ENCODE measurements around the gene TRMT44.

Gene TRMT44

DNA sequence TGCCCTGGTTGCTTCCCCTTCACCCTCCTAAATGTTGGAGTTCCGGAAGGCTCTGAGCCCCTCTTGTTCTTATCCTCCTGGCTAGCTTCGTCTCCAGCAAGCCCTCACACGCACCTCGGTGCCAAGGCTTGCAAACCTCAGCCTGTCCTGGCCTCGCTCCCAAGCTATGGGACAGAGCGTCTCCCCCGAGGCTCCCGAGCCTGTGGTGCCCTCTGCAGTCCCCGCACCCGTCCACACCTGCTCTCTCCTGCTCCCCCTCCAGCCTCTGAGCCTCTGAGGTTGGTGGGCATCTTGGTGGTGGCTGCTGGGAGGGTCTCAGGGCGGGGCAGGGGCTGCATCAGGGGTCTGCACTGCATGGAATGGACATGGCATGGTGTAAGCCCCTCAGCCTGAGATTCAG is 63.2 kb downstream of the TRMT44 start:
- peak; percentile 30; the same call in 1 of the 2 replicates for TF ChIP-seq RAD21 (IDR thresholded peaks at IDR 0.05; ENCODE audit: low read depth)
- no peak for TF ChIP-seq FOXM1 (IDR thresholded peaks at IDR 0.05; ENCODE audit: borderline replicate concordance, low read depth)

DNA sequence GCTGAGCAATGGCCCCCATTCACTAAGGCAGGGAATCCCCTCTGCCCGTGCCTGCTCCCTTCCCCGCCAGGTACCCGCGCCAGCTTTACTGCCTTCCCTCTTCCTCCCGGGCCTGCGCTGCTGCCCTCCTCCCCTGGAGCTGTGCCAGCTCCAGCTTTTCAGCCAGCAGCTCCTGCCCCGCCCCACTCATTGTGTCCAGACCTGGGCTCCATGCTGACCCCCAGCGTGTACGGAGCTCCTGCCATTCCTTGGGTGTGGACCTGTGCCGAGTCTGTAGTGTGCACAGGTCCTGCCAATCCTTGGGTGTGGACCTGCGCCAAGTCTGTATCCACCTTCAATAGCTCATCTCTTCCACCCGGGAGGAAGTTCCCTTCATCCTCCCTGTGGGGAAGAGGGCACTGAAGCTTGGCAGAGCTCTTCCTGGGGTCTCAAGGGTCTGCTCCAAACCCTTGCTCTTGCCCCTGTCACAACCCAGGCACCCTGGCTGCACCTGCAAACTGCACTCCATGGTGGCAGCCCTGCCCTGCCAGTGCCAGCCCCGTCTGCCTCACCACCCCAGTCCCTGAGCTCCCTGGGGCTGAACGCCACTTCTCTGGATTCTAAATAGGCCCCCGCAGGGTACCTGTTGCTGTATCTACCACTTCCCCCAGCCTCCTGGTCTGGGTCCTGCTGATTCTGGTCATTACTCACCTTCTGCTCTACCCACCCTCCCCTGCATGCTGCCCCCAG is 63.9 kb downstream of the TRMT44 start:
- no peak for TF ChIP-seq CREB1 (IDR thresholded peaks at IDR 0.05; ENCODE audit: low read depth)
- TF ChIP-seq, protein P1, sequence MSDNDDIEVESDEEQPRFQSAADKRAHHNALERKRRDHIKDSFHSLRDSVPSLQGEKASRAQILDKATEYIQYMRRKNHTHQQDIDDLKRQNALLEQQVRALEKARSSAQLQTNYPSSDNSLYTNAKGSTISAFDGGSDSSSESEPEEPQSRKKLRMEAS (IDR thresholded peaks at IDR 0.05): peak; percentile 80
- peak; percentile 70 for TF ChIP-seq EP300 (IDR thresholded peaks at IDR 0.05; ENCODE audit: borderline replicate concordance)
- peak; percentile 57; the same call in 1 of the 2 replicates for TF ChIP-seq TEAD4 (IDR thresholded peaks at IDR 0.05)
- peak; percentile 48; the same call in 1 of the 2 replicates for TF ChIP-seq YY1 (IDR thresholded peaks at IDR 0.05; ENCODE audit: low read depth)
- peak; percentile 97 for TF ChIP-seq NFIC (IDR thresholded peaks at IDR 0.05)
- no peak for TF ChIP-seq CEBPB (IDR thresholded peaks at IDR 0.05)
- TF ChIP-seq, protein P2, sequence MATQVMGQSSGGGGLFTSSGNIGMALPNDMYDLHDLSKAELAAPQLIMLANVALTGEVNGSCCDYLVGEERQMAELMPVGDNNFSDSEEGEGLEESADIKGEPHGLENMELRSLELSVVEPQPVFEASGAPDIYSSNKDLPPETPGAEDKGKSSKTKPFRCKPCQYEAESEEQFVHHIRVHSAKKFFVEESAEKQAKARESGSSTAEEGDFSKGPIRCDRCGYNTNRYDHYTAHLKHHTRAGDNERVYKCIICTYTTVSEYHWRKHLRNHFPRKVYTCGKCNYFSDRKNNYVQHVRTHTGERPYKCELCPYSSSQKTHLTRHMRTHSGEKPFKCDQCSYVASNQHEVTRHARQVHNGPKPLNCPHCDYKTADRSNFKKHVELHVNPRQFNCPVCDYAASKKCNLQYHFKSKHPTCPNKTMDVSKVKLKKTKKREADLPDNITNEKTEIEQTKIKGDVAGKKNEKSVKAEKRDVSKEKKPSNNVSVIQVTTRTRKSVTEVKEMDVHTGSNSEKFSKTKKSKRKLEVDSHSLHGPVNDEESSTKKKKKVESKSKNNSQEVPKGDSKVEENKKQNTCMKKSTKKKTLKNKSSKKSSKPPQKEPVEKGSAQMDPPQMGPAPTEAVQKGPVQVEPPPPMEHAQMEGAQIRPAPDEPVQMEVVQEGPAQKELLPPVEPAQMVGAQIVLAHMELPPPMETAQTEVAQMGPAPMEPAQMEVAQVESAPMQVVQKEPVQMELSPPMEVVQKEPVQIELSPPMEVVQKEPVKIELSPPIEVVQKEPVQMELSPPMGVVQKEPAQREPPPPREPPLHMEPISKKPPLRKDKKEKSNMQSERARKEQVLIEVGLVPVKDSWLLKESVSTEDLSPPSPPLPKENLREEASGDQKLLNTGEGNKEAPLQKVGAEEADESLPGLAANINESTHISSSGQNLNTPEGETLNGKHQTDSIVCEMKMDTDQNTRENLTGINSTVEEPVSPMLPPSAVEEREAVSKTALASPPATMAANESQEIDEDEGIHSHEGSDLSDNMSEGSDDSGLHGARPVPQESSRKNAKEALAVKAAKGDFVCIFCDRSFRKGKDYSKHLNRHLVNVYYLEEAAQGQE (IDR thresholded peaks at IDR 0.05; ENCODE audit: low read depth): no peak
- TF ChIP-seq, protein P3, sequence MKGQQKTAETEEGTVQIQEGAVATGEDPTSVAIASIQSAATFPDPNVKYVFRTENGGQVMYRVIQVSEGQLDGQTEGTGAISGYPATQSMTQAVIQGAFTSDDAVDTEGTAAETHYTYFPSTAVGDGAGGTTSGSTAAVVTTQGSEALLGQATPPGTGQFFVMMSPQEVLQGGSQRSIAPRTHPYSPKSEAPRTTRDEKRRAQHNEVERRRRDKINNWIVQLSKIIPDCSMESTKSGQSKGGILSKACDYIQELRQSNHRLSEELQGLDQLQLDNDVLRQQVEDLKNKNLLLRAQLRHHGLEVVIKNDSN (IDR thresholded peaks at IDR 0.05): no peak
- peak; percentile 37; the same call in 1 of the 2 replicates for TF ChIP-seq FOXM1 (IDR thresholded peaks at IDR 0.05; ENCODE audit: borderline replicate concordance, low read depth)
- no peak; the same call in 1 of the 2 replicates for TF ChIP-seq RAD21 (IDR thresholded peaks at IDR 0.05; ENCODE audit: low read depth)
- no peak for TF ChIP-seq EGR1 (IDR thresholded peaks at IDR 0.05)
- peak; percentile 33; the same call in 1 of the 2 replicates for TF ChIP-seq ZBTB7A (IDR thresholded peaks at IDR 0.05; ENCODE audit: low read depth)
- peak; percentile 84 for TF ChIP-seq TCF12 (IDR thresholded peaks at IDR 0.05; ENCODE audit: low read depth)
- TF ChIP-seq TAF1 (IDR thresholded peaks at IDR 0.05; ENCODE audit: low read depth): no peak

DNA sequence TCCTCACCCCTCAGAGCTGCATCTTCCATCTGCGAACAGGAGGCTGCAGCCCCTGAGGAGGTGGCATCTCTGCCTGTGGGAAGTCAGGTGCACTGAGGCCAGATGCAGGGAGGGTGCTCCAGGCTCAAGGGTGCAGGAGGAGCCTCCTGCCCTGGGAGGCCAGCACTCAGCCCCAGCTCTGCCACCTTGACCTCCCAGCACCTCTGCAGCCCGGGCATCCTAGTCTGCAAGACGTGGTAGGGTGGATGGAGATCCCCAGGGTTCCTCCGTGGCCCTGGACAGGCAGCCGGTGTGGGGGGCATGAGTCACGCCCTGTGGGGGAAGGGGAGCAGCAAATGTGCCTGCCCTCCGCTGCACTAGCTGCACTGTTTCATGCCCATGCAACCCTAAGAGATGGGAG is 64.7 kb downstream of the TRMT44 start:
- TF ChIP-seq TEAD4 (IDR thresholded peaks at IDR 0.05): no peak
- TF ChIP-seq, protein P3 (IDR thresholded peaks at IDR 0.05): no peak
- TF ChIP-seq CREB1 (IDR thresholded peaks at IDR 0.05; ENCODE audit: low read depth): no peak
- no peak for TF ChIP-seq FOXM1 (IDR thresholded peaks at IDR 0.05; ENCODE audit: borderline replicate concordance, low read depth)
- TF ChIP-seq, protein P2 (IDR thresholded peaks at IDR 0.05; ENCODE audit: low read depth): no peak
- no peak for TF ChIP-seq ZBTB7A (IDR thresholded peaks at IDR 0.05; ENCODE audit: low read depth)
- no peak for TF ChIP-seq CEBPB (IDR thresholded peaks at IDR 0.05)
- no peak for TF ChIP-seq NFIC (IDR thresholded peaks at IDR 0.05)
- TF ChIP-seq EGR1 (IDR thresholded peaks at IDR 0.05): no peak
- no peak for TF ChIP-seq TCF12 (IDR thresholded peaks at IDR 0.05; ENCODE audit: low read depth)
- TF ChIP-seq TAF1 (IDR thresholded peaks at IDR 0.05; ENCODE audit: low read depth): no peak
- no peak for TF ChIP-seq EP300 (IDR thresholded peaks at IDR 0.05; ENCODE audit: borderline replicate concordance)

DNA sequence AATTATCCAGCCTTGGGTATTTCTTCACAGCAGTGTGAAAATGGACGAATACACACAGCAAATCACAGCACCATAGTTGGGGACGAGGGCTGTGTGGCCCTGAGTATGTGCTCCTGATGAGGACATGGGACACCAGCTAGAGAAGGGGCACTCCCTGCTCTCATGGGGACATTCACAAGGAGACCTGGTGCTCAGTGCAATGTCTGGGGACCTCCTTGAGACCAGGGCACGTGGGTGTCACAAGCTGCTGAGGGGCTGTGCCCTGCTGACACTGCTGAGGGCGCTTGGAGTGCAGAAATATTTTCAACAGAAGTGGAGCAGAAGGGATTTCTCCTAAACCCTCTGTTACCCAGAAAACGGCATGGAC is 65.4 kb downstream of the TRMT44 start:
- TF ChIP-seq, protein P2 (IDR thresholded peaks at IDR 0.05; ENCODE audit: low read depth): no peak
- TF ChIP-seq NFIC (IDR thresholded peaks at IDR 0.05) (no peak), RAD21 (IDR thresholded peaks at IDR 0.05; ENCODE audit: low read depth) (no peak), FOXM1 (IDR thresholded peaks at IDR 0.05; ENCODE audit: borderline replicate concordance, low read depth) (no peak), ZBTB7A (IDR thresholded peaks at IDR 0.05; ENCODE audit: low read depth) (no peak), EGR1 (IDR thresholded peaks at IDR 0.05) (no peak), CREB1 (IDR thresholded peaks at IDR 0.05; ENCODE audit: low read depth) (no peak), YY1 (IDR thresholded peaks at IDR 0.05; ENCODE audit: low read depth) (no peak), TCF12 (IDR thresholded peaks at IDR 0.05; ENCODE audit: low read depth) (no peak), TEAD4 (IDR thresholded peaks at IDR 0.05) (no peak)
- TF ChIP-seq, protein P3 (IDR thresholded peaks at IDR 0.05): no peak
